SU-DHL-6 (cell line): Measurements from ENCODE around the gene EGFL6.
A peak's percentile ranks its signal among the peaks of the same experiment; 100 is the strongest.

Experiments used
- H2AFZ ChIP-seq: fragments of 200-600 bp; sonication (generic); 2 replicates; pipeline ENCODE4 v1.6.1; 2014; ENCODE audit warnings: low read depth, mild to moderate bottlenecking, moderate library complexity, mixed read lengths, antibody characterized with exemption, low read length; ENCODE audit not compliant: severe bottlenecking
- H3F3A ChIP-seq: fragments of 200-600 bp; shearing (Covaris generic); 2 replicates; pipeline ENCODE4 v1.6.0; 2016; ENCODE audit warnings: antibody characterized with exemption, mild to moderate bottlenecking; ENCODE audit not compliant: insufficient read depth
- H3K27ac ChIP-seq: fragments of 200-600 bp; sonication (generic); 2 replicates; pipeline ENCODE4 v1.5.1; 2016; ENCODE audit warnings: low read depth, mild to moderate bottlenecking, low read length, moderate library complexity, mixed read lengths
- H3K27me3 ChIP-seq: fragments of 200-600 bp; sonication (generic), shearing (Covaris generic); 2 replicates; pipeline ENCODE4 v1.6.0; 2014; ENCODE audit warnings: mild to moderate bottlenecking, low read length
- H3K36me3 ChIP-seq: fragments of 200-600 bp; sonication (generic); 2 replicates; pipeline ENCODE4 v1.6.1; 2014; ENCODE audit warnings: mild to moderate bottlenecking, low read length, mixed read lengths
- H3K4me2 ChIP-seq: fragments of 300-600, 200-600 bp; shearing (Covaris generic), sonication (generic); 2 replicates; pipeline ENCODE4 v1.6.0; 2014; ENCODE audit warnings: low read length, low read depth, mild to moderate bottlenecking; ENCODE audit not compliant: poor library complexity, severe bottlenecking
- H3K4me3 ChIP-seq: fragments of 200-600 bp; sonication (generic); 2 replicates; pipeline ENCODE4 v1.5.1; 2014; ENCODE audit warnings: antibody characterized with exemption, low read length, mild to moderate bottlenecking, mixed read lengths; ENCODE audit not compliant: insufficient read depth, poor library complexity, severe bottlenecking
- H3K79me2 ChIP-seq: fragments of 200-600 bp; sonication (generic); 2 replicates; pipeline ENCODE4 v1.6.1; 2014; ENCODE audit warnings: mild to moderate bottlenecking, low read length, moderate library complexity; ENCODE audit not compliant: insufficient read depth
- H3K9ac ChIP-seq: fragments of 200-600 bp; sonication (generic); 2 replicates; pipeline ENCODE4 v1.7.0; 2014; ENCODE audit warnings: mild to moderate bottlenecking, low read length
- H3K9me2 ChIP-seq: fragments of 200-600 bp; sonication (generic); replicated peaks from 2 replicates; pipeline ENCODE4 v1.6.1; 2014; ENCODE audit warnings: low read length; ENCODE audit not compliant: insufficient read depth
- H3K9me3 ChIP-seq: fragments of 200-600 bp; sonication (generic); 2 replicates; pipeline ENCODE4 v1.6.1; 2014; ENCODE audit warnings: low read length, mixed read lengths; ENCODE audit not compliant: insufficient read depth
- H4K20me1 ChIP-seq: fragments of 200-600 bp; sonication (generic); 2 replicates; pipeline ENCODE4 v1.6.1; 2014; ENCODE audit warnings: low read depth, mild to moderate bottlenecking, antibody characterized with exemption, low read length, moderate library complexity, mixed read lengths
- CTCF ChIP-seq: fragments of 200-600 bp; sonication (generic); IDR thresholded peaks from one replicate; pipeline ENCODE4 v1.5.1; 2017; ENCODE audit warnings: antibody characterized with exemption, mild to moderate bottlenecking, low read length, moderate library complexity; ENCODE audit not compliant: insufficient read depth, poor library complexity, severe bottlenecking
- EZH2phosphoT487 ChIP-seq: fragments of 200-600 bp; sonication (generic), shearing (Covaris generic); conservative IDR thresholded peaks from 2 replicates; pipeline ENCODE4 v1.6.1; 2018; ENCODE audit warnings: mild to moderate bottlenecking, antibody characterized with exemption, low read length, moderate library complexity, mixed read lengths

Gene EGFL6

GRCh38 chrX:13650318-13650717, 80.9 kb downstream of the EGFL6 start:
- Histone ChIP-seq H3K27ac (no peak overlapping the region), H3K9me2 (no peaks in the 10 kb centered on the region), H3K36me3 (no peaks in the 10 kb centered on the region), H3K4me2 (no peak overlapping the region), H3K79me2 (peaks cover 13% of the 10 kb centered on the region; the same call in 1 of the 2 replicates), H3K4me3 (no peak overlapping the region), H3F3A (no peaks in the 10 kb centered on the region), H2AFZ (no peak overlapping the region), H3K9me3 (no peaks in the 10 kb centered on the region), H3K9ac (no peak overlapping the region), H3K27me3 (no peaks in the 10 kb centered on the region), H4K20me1 (no peaks in the 10 kb centered on the region)
- TF ChIP-seq CTCF (no peak), EZH2phosphoT487 (no peak)

- no peak overlapping the region for H3K27ac ChIP-seq
- H3K4me3 ChIP-seq: no peak overlapping the region
- no peaks in the 10 kb centered on the region for H3K27me3 ChIP-seq
- H3K4me2 ChIP-seq: no peak overlapping the region
- no peaks in the 10 kb centered on the region for H3F3A ChIP-seq
- no peaks in the 10 kb centered on the region for H3K36me3 ChIP-seq
- no peaks in the 10 kb centered on the region for H3K9me2 ChIP-seq
- H4K20me1 ChIP-seq: no peaks in the 10 kb centered on the region
- no peak overlapping the region for H2AFZ ChIP-seq
- no peak overlapping the region for H3K9ac ChIP-seq
- TF ChIP-seq EZH2phosphoT487 (no peak), CTCF (no peak)
- H3K79me2 ChIP-seq: peaks cover 13% of the 10 kb centered on the region; the same call in 1 of the 2 replicates
- H3K9me3 ChIP-seq: no peaks in the 10 kb centered on the region
These were observed 81.7 kb downstream of the EGFL6 start for GRCh38 chrX:13651150-13651549.

- Histone ChIP-seq H3K4me2 (peak overlapping the region; percentile 83), H3K9ac (peak overlapping the region; percentile 61), H3F3A (no peaks in the 10 kb centered on the region), H2AFZ (peak overlapping the region; percentile 21), H3K79me2 (peaks cover 13% of the 10 kb centered on the region; the same call in 1 of the 2 replicates), H4K20me1 (no peaks in the 10 kb centered on the region), H3K27me3 (no peaks in the 10 kb centered on the region), H3K9me2 (no peaks in the 10 kb centered on the region), H3K9me3 (no peaks in the 10 kb centered on the region), H3K27ac (no peak overlapping the region), H3K4me3 (peak overlapping the region; percentile 49), H3K36me3 (no peaks in the 10 kb centered on the region)
- no peak for TF ChIP-seq CTCF
These were observed 82.9 kb downstream of the EGFL6 start for GRCh38 chrX:13652287-13652793.
